Measurements from ENCODE around the gene SNX19. TPM values are rescaled to one million over a fixed set of nuclear protein-coding genes. Genes with fewer than 3 reads are reported as not detected.

Gene SNX19
- total RNA-seq, 2 experiments from 2014 or later: 22.7 to 29.5 TPM

- no peaks in the 10 kb centered on the region for H3K9me3 Mint-ChIP-seq (ENCODE audit: low read depth)
- ChIA-PET POLR2A (no interaction called here), CTCF (no interaction called here)
- H3K27me3 Mint-ChIP-seq: peaks cover 2% of the 10 kb centered on the region
- no peaks in the 10 kb centered on the region for H3K36me3 Mint-ChIP-seq (ENCODE audit: low read depth)
- no peak overlapping the region for H3K4me3 Mint-ChIP-seq
- no peaks in the 10 kb centered on the region for H3K4me1 Mint-ChIP-seq
- ATAC-seq: no peak
- no peak for DNase-seq
- H3K27ac Mint-ChIP-seq: no peak overlapping the region
- intact Hi-C loops (cut with DNase I, micrococcal nuclease): no loop called here
Measured at GRCh38 chr11:130826572-130826971, 89.7 kb downstream of the SNX19 start.

DNA sequence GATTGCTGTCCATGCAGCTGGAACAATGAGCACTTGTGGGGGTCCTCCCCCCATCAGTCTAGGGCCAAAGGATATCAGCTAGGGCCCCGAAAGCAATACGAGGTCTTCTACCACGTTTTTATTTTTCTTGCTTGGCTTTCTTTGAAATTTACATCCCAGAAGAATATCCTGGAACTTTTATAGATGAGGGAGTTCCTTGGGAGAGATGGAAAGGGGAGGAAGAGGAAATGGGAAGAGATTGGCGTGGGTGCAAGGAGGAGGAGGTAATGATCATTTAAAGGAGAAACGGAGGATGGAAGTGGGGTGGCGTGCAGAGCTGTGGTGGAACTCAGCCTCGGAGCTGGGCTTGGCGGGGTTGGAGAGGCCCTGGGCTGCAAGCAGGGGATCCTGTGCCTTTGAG lies 90.3 kb downstream of the SNX19 start:
- DNase-seq (no peak), ATAC-seq (no peak)
- Mint-ChIP-seq H3K4me1 (no peaks in the 10 kb centered on the region), H3K27me3 (peaks cover 2% of the 10 kb centered on the region), H3K27ac (no peak overlapping the region), H3K4me3 (no peak overlapping the region), H3K36me3 (ENCODE audit: low read depth) (no peaks in the 10 kb centered on the region), H3K9me3 (ENCODE audit: low read depth) (no peaks in the 10 kb centered on the region)
- POLR2A ChIA-PET: no interaction called here
- intact Hi-C loops (cut with DNase I, micrococcal nuclease): no loop called here
- CTCF ChIA-PET: interaction anchor here (0.6 kb wide), 1 partner anchor 524 kb away, joined by 3 read pairs; no protein-coding TSS in a partner anchor

DNA sequence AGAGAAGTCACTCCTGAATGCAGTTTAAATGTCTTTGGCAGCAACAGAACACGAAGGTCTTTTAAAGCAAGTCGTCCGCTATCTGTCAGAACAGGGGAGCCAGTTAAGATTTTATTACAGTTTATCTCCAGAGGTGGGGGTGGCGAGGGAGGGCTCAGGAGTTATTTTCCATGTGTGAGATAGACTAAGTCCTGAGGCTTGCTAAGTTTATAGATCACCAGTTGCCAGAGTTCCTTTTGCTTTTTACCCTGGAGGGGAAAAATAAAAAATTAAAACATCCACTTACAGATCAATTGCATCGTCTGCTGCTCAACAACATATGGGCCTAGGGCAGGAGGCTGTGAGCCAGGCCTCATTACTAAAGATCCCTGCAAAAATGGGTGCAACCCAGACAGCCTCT lies 90.7 kb downstream of the SNX19 start:
- Mint-ChIP-seq H3K27me3 (peaks cover 2% of the 10 kb centered on the region), H3K27ac (no peak overlapping the region), H3K4me3 (no peak overlapping the region), H3K9me3 (ENCODE audit: low read depth) (no peaks in the 10 kb centered on the region), H3K36me3 (ENCODE audit: low read depth) (no peaks in the 10 kb centered on the region), H3K4me1 (no peaks in the 10 kb centered on the region)
- ATAC-seq: no peak
- DNase-seq: no peak
- intact Hi-C loops (cut with DNase I, micrococcal nuclease): no loop called here
- CTCF ChIA-PET: interaction anchor here (0.6 kb wide), 1 partner anchor 524 kb away, joined by 3 read pairs; no protein-coding TSS in a partner anchor
- POLR2A ChIA-PET: no interaction called here
